ENCODE measurements around the gene CTNND1. TPM values are rescaled to one million over a fixed set of nuclear protein-coding genes. Genes with fewer than 3 reads are reported as not detected.

Gene CTNND1
- polyA plus RNA-seq, 4 donors = 62.2 to 195 (median 119) TPM

DNA sequence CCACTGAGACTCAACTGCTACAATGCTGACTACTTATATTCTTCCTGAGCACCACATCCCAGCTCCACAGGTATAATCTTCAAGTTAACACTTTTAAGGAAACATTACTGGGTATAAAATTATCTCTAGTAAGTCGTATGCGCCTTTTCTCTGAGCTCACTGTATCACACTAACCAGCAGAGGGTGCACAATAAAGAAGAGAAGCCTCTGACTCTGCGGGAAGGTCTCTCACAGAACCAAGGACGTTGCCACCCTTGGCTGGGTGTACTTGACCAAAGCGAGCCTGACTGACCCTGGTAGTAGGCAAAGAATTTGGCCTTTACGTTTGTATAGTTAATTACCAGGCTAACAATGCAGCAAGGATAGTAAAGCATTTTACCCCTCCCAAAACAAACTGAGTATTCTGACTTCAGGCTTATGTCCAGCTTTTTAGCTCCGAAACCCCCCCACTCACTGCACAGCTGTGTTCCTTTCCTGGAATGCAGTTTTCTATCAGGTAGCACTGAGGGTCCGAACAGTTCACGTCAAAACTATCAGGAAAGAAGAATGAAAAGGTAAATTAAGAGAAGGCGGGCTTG lies 9.8 kb upstream of the CTNND1 start, which contains the start of gene BTBD18:
BTBD18 (minus strand) TSS at position 144 of the 578 bp plus-strand sequence. CDS start 631 bp downstream, outside the sequence.
- no peaks in the 10 kb centered on the region for H3K27me3 ChIP-seq (ENCODE audit: control insufficient read depth in 3 of 3, insufficient read depth in 3 of 3, low read length in 3 of 3)
- DNase-seq (peak; percentile 63 to 79), FAIRE-seq (no peak)
- H3K4me3 ChIP-seq (ENCODE audit: low read depth in 1 of 3, low read length in 3 of 3) = no peak within 1 kb of the TSS
- no peak within 1 kb of the TSS for H3K27ac ChIP-seq (ENCODE audit: low read depth in 1 of 3, low read length in 2 of 3)
- 37 to 56% (median 45%) methylated on average over 10 of the region's 10 CpGs for WGBS, 3 donors
- H3K9me3 ChIP-seq (ENCODE audit: control insufficient read depth in 2 of 2, insufficient read depth in 1 of 2, low read depth in 1 of 2, low read length in 1 of 2) = peaks cover 0 to 5% of the 10 kb centered on the region in 2 donors
- peaks cover 0 to 4% (median 0%) of the 10 kb centered on the region in 3 donors for H3K4me1 ChIP-seq (ENCODE audit: control insufficient read depth in 3 of 3, insufficient read depth in 2 of 3, low read depth in 1 of 3, low read length in 2 of 3)
- H3K36me3 ChIP-seq (ENCODE audit: control insufficient read depth in 3 of 3, insufficient read depth in 2 of 3, low read depth in 1 of 3, low read length in 3 of 3) = peaks cover 0 to 3% (median 0%) of the 10 kb centered on the region in 3 donors

DNA sequence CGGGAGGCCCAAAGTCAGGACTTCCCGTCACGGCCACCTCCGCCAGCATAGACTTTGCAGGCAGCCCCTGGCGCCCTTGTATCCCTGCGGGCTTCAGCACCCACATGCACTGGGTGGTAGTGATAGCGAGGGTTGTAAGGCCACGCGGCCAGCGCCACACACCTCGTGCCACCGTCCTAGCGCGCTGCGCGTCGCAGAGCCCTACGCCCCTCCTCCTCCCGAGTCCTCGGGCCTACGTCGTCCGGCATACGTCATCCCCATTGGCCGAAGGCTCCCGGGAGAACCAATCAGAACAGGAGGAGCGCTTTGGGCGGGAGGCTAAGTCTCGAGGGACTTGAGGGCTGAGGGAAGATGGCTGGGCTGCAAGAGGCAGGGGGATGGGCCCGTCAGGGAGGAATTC lies 8.6 kb upstream of the CTNND1 start:
- Histone ChIP-seq H3K9me3 (ENCODE audit: control insufficient read depth in 2 of 2, insufficient read depth in 1 of 2, low read depth in 1 of 2, low read length in 1 of 2) (peaks cover 0 to 5% of the 10 kb centered on the region in 2 donors), H3K4me3 (ENCODE audit: low read depth in 1 of 3, low read length in 3 of 3) (no peak overlapping the region), H3K36me3 (ENCODE audit: control insufficient read depth in 3 of 3, insufficient read depth in 2 of 3, low read depth in 1 of 3, low read length in 3 of 3) (peaks cover 0 to 3% (median 0%) of the 10 kb centered on the region in 3 donors), H3K27ac (ENCODE audit: low read depth in 1 of 3, low read length in 2 of 3) (no peak overlapping the region), H3K27me3 (ENCODE audit: control insufficient read depth in 3 of 3, insufficient read depth in 3 of 3, low read length in 3 of 3) (no peaks in the 10 kb centered on the region), H3K4me1 (ENCODE audit: control insufficient read depth in 3 of 3, insufficient read depth in 2 of 3, low read depth in 1 of 3, low read length in 2 of 3) (peaks cover 0 to 4% (median 0%) of the 10 kb centered on the region in 3 donors)
- DNase-seq (no peak), FAIRE-seq (no peak)
- WGBS, 3 donors = 98 to 99% (median 98%) methylated on average over 30 of the region's 30 CpGs

DNA sequence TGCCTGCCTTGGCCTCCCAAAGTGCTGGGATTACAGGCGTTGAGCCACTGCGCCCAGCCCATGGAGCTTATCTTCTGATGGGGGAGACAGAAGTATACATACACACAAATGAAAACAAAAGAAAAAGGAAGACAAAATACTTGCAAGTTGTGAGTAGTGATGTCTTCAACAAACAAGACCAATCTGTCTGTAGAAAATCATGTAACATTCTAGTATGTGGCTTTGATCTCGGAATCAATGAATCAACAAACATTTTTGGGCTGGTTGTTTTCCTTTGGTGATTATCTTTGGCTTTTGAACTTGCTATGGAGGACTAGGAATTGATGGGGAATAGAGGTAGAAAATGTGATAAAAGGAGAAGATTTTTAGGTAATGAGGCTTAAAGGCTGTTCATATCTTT lies 3.4 kb upstream of the CTNND1 start:
- no peak overlapping the region for H3K27ac ChIP-seq (ENCODE audit: low read depth in 1 of 3, low read length in 2 of 3)
- DNase-seq (no peak), FAIRE-seq (no peak)
- peaks cover 0 to under 1% (median 0%) of the 10 kb centered on the region in 3 donors for H3K36me3 ChIP-seq (ENCODE audit: control insufficient read depth in 3 of 3, insufficient read depth in 2 of 3, low read depth in 1 of 3, low read length in 3 of 3)
- H3K27me3 ChIP-seq (ENCODE audit: control insufficient read depth in 3 of 3, insufficient read depth in 3 of 3, low read length in 3 of 3) = no peaks in the 10 kb centered on the region
- H3K9me3 ChIP-seq (ENCODE audit: control insufficient read depth in 2 of 2, insufficient read depth in 1 of 2, low read depth in 1 of 2, low read length in 1 of 2) = peaks cover 0 to under 1% of the 10 kb centered on the region in 2 donors
- H3K4me1 ChIP-seq (ENCODE audit: control insufficient read depth in 3 of 3, insufficient read depth in 2 of 3, low read depth in 1 of 3, low read length in 2 of 3) = no peaks in the 10 kb centered on the region
- WGBS, 3 donors = 82 to 92% (median 87%) methylated on average over 3 of the region's 3 CpGs
- no peak overlapping the region for H3K4me3 ChIP-seq (ENCODE audit: low read depth in 1 of 3, low read length in 3 of 3)

DNA sequence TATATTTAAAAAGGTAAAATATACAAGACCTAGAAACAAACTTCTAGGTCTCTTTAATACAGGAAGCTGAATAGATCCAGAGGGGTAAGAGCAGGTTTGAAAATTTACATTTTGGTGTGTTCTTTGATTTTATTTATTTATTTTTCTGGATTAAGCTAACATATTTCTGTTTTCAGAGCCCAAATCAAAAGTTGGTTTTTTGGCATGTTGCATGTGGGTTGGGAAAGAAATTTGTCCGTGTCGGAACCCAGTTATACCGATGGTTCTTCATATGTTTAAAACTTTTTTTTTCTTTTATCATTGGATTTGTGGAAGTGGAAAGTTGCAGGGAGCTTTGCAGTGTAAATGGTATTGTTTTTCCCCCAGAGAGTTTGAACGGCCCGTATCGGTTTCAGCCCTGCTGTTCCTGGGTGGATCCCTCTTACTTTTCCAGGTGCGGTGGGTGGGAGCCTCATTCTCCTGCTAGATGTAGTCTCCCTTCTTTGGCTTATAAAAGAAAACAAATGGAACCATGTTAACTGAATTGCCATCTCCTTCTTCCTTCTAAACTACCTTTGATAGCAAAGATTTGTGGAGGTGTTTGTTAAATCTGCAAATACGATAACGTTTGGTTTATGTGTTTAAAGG lies 746 bp downstream of the CTNND1 start:
- DNase-seq (peak; percentile 52 to 71), FAIRE-seq (no peak)
- Histone ChIP-seq H3K9me3 (ENCODE audit: control insufficient read depth in 2 of 2, insufficient read depth in 1 of 2, low read depth in 1 of 2, low read length in 1 of 2) (no peaks in the 10 kb centered on the region), H3K36me3 (ENCODE audit: control insufficient read depth in 3 of 3, insufficient read depth in 2 of 3, low read depth in 1 of 3, low read length in 3 of 3) (peaks cover 0 to 9% (median 2%) of the 10 kb centered on the region in 3 donors), H3K4me3 (ENCODE audit: low read depth in 1 of 3, low read length in 3 of 3) (peak overlapping the region; percentile 47 to 76 (median 53)), H3K4me1 (ENCODE audit: control insufficient read depth in 3 of 3, insufficient read depth in 2 of 3, low read depth in 1 of 3, low read length in 2 of 3) (peaks cover 2 to 11% (median 2%) of the 10 kb centered on the region in 3 donors), H3K27ac (ENCODE audit: low read depth in 1 of 3, low read length in 2 of 3) (peak overlapping the region; percentile 70 to 98 (median 87)), H3K27me3 (ENCODE audit: control insufficient read depth in 3 of 3, insufficient read depth in 3 of 3, low read length in 3 of 3) (no peaks in the 10 kb centered on the region)
- 6 to 15% (median 12%) methylated on average over 9 of the region's 9 CpGs for WGBS, 3 donors

DNA sequence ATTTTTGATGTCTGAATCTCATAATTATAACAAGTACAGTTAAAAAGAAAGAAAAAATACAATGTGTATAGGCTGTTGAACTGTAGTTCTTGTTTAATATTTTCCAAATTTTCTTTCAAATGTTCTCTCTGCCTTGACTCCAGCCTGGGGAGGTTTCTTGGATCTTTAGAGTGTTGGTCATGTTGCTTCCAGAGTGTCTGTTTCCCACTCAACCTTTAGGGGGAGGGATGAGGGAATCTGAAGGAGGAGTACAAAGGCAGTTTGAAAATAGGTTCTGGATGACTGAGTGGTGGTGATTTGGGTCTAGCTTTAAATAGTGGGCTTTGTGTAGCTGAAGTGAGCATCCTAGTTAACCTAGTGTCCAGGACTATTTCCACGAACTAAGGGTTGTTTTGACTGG lies 2.0 kb downstream of the CTNND1 start:
- H3K27ac ChIP-seq (ENCODE audit: low read depth in 1 of 3, low read length in 2 of 3) = peak overlapping the region; percentile 61 to 98 (median 75)
- no peaks in the 10 kb centered on the region for H3K27me3 ChIP-seq (ENCODE audit: control insufficient read depth in 3 of 3, insufficient read depth in 3 of 3, low read length in 3 of 3)
- WGBS, 3 donors = 6 to 23% (median 23%) methylated on average over 1 of the region's 1 CpG
- peaks cover 2 to 11% (median 2%) of the 10 kb centered on the region in 3 donors for H3K4me1 ChIP-seq (ENCODE audit: control insufficient read depth in 3 of 3, insufficient read depth in 2 of 3, low read depth in 1 of 3, low read length in 2 of 3)
- DNase-seq (peak; percentile 68 to 73), FAIRE-seq (no peak)
- peak overlapping the region; percentile 39 to 76 (median 47) for H3K4me3 ChIP-seq (ENCODE audit: low read depth in 1 of 3, low read length in 3 of 3)
- H3K36me3 ChIP-seq (ENCODE audit: control insufficient read depth in 3 of 3, insufficient read depth in 2 of 3, low read depth in 1 of 3, low read length in 3 of 3) = peaks cover 0 to 9% (median 2%) of the 10 kb centered on the region in 3 donors
- no peaks in the 10 kb centered on the region for H3K9me3 ChIP-seq (ENCODE audit: control insufficient read depth in 2 of 2, insufficient read depth in 1 of 2, low read depth in 1 of 2, low read length in 1 of 2)

DNA sequence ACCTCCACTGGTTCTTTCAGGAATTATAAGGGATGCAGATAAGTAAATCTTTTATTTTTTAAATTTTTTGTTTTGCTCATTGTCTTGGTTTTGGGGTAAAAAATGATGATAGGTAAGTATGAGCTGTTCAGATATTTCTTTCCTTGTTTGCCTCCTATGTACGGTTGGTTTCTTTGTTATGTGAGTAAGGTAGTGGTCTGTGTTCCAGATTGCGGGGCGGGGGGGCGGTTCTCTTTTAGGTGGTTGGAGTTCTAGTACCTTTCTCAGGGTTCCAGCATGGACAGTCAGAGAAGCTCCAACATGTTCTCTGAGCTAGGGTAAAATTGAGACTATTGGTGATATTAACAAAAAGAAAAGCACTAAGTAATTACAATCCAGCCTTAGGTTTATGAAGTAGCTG lies 2.4 kb downstream of the CTNND1 start:
- no peak for FAIRE-seq
- Histone ChIP-seq H3K36me3 (ENCODE audit: control insufficient read depth in 3 of 3, insufficient read depth in 2 of 3, low read depth in 1 of 3, low read length in 3 of 3) (peaks cover 0 to 9% (median 2%) of the 10 kb centered on the region in 3 donors), H3K27me3 (ENCODE audit: control insufficient read depth in 3 of 3, insufficient read depth in 3 of 3, low read length in 3 of 3) (no peaks in the 10 kb centered on the region), H3K9me3 (ENCODE audit: control insufficient read depth in 2 of 2, insufficient read depth in 1 of 2, low read depth in 1 of 2, low read length in 1 of 2) (no peaks in the 10 kb centered on the region), H3K27ac (ENCODE audit: low read depth in 1 of 3, low read length in 2 of 3) (peak overlapping the region; percentile 61 to 98 (median 75)), H3K4me3 (ENCODE audit: low read depth in 1 of 3, low read length in 3 of 3) (peak overlapping the region; percentile 39 to 76 (median 47)), H3K4me1 (ENCODE audit: control insufficient read depth in 3 of 3, insufficient read depth in 2 of 3, low read depth in 1 of 3, low read length in 2 of 3) (peaks cover 2 to 11% (median 2%) of the 10 kb centered on the region in 3 donors)
- 13 to 29% (median 24%) methylated on average over 4 of the region's 4 CpGs for WGBS, 3 donors
- DNase-seq = no peak

DNA sequence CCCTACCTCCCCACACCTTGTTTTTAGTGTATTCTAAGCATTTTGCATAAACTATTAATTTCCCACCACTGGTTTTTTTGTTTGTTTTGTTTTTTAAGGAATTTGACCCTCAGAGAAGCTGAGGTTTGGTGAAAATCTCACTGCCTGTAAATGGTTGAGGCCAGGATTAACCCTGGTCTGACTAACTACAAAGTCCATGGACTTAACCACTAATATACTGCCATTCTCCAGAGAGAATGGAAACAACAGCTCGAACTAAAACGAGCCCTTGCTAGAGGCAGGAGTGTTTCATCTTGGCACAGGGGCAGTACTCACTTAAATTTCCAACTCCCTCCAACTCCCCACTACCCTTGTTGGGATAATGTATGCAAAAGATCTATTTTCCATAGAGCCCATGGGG lies 3.0 kb downstream of the CTNND1 start:
- H3K4me3 ChIP-seq (ENCODE audit: low read depth in 1 of 3, low read length in 3 of 3) = peak overlapping the region; percentile 39 to 76 (median 47)
- 6 to 24% (median 17%) methylated on average over 2 of the region's 2 CpGs for WGBS, 3 donors
- no peaks in the 10 kb centered on the region for H3K9me3 ChIP-seq (ENCODE audit: control insufficient read depth in 2 of 2, insufficient read depth in 1 of 2, low read depth in 1 of 2, low read length in 1 of 2)
- peaks cover 0 to 9% (median 2%) of the 10 kb centered on the region in 3 donors for H3K36me3 ChIP-seq (ENCODE audit: control insufficient read depth in 3 of 3, insufficient read depth in 2 of 3, low read depth in 1 of 3, low read length in 3 of 3)
- peak overlapping the region; percentile 54 to 98 (median 61) for H3K27ac ChIP-seq (ENCODE audit: low read depth in 1 of 3, low read length in 2 of 3)
- FAIRE-seq = no peak
- peak; percentile 59 to 66 for DNase-seq
- H3K27me3 ChIP-seq (ENCODE audit: control insufficient read depth in 3 of 3, insufficient read depth in 3 of 3, low read length in 3 of 3) = no peaks in the 10 kb centered on the region
- H3K4me1 ChIP-seq (ENCODE audit: control insufficient read depth in 3 of 3, insufficient read depth in 2 of 3, low read depth in 1 of 3, low read length in 2 of 3) = peaks cover 2 to 11% (median 2%) of the 10 kb centered on the region in 3 donors

DNA sequence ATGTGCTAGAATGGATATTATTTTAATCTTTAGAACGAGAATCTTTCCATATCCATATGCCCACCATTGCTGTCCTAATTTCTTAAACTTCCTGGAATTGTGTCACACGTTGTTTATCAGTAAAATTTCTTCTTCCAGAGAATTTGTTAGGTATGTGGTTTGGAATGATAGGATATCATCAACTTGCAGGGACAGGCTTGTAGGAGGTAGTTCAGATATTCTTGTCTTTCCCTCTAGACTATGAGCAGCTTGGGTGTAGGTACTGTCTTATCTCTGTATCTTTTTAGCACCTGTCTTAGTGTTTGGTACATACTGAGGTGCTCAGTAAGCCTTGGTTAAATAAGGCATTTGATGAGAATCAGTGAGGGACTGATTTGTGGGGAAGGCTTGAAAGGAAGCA lies 3.4 kb downstream of the CTNND1 start:
- Histone ChIP-seq H3K9me3 (ENCODE audit: control insufficient read depth in 2 of 2, insufficient read depth in 1 of 2, low read depth in 1 of 2, low read length in 1 of 2) (no peaks in the 10 kb centered on the region), H3K27ac (ENCODE audit: low read depth in 1 of 3, low read length in 2 of 3) (peak overlapping the region; percentile 54 to 98 (median 61)), H3K4me3 (ENCODE audit: low read depth in 1 of 3, low read length in 3 of 3) (peak overlapping the region in 2 of 3 donors; percentile 47 to 76), H3K36me3 (ENCODE audit: control insufficient read depth in 3 of 3, insufficient read depth in 2 of 3, low read depth in 1 of 3, low read length in 3 of 3) (peaks cover 0 to 9% (median 2%) of the 10 kb centered on the region in 3 donors), H3K4me1 (ENCODE audit: control insufficient read depth in 3 of 3, insufficient read depth in 2 of 3, low read depth in 1 of 3, low read length in 2 of 3) (peaks cover 2 to 11% (median 2%) of the 10 kb centered on the region in 3 donors), H3K27me3 (ENCODE audit: control insufficient read depth in 3 of 3, insufficient read depth in 3 of 3, low read length in 3 of 3) (no peaks in the 10 kb centered on the region)
- WGBS, 3 donors = 4 to 22% (median 15%) methylated on average over 2 of the region's 2 CpGs
- no peak for FAIRE-seq
- no peak for DNase-seq
